GOT3 (cell line): ENCODE data around the gene NDUFAF8.

Source experiments
- DNase-seq: peaks from one replicate; lab custom pipeline; 2025; ENCODE audit warnings: mixed read lengths; lab: John Stamatoyannopoulos, UW

Gene NDUFAF8

DNA sequence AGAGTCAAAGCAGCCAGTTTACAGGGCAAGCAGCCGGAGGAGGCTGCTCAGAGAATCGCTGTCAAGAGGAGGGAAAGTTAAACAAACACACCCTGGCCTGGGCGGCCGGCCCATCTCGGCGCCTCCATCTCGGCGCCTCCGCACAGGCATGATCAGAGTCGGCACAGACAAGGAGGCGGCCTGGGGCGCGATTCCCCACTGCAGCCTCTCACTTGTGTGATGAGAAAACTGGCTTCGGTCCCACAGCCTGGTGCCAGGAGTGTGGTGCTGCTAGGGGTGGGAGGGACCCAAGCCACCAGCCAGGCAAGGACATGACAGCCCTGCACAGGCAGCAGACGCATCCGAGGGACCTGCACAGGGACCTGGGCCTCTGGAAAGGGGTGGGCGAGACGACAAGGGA lies 38.3 kb downstream of the NDUFAF8 start:
- no peak for DNase-seq

DNA sequence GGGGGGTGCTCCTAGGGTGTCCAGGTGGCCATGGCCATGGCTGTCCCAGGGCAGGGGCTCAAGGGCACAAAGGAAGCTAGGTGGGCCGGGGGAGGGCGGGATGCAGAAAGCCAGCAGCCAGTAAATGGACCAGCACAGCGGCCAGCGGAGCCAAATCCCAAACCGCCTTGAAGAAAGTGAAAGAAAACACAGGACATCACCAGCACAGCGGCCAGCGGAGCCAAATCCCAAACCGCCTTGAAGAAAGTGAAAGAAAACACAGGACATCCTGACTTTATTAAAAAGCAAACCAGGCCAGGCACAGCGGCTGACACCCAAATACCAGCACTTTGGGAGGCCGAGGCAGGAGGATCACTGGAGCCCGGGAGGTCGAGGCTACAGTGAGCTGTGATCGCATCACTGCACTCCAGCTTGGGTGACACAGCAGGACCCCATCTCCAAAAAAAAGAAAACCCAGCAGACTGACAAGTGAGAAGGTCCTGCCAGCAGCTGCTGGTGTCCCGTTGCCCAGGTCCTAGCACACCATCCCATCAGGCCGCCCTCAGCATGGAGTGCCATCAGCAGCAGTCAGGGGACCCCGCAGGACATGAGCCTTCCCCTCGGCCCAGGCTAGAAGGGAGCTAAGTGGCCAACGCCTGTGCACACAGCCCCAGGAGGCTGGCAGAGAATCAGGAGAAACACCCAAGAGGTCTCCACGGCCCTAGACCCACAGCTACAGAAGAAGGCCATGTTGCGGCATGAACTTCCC lies 39.0 kb downstream of the NDUFAF8 start:
- no peak for DNase-seq

DNA sequence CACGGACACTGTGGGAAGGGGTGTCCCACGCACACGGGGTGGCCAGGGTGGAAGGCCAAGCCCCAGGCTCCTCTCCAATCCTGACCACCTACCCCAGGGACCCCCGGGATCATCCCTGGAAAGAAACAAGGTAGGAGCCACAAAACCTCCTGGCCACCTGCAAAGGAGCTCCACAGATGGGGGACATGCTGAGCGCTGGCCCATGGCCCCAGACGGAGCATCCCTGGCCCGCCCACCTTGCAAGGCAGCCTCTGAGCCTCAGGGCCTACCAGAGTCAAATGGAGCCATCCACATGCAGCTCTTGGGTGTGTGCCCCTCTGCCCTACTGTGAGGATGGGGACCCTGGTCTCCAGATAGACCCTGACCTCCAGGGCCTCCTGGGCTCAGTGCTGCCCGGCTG lies 39.7 kb downstream of the NDUFAF8 start:
- no peak for DNase-seq

DNA sequence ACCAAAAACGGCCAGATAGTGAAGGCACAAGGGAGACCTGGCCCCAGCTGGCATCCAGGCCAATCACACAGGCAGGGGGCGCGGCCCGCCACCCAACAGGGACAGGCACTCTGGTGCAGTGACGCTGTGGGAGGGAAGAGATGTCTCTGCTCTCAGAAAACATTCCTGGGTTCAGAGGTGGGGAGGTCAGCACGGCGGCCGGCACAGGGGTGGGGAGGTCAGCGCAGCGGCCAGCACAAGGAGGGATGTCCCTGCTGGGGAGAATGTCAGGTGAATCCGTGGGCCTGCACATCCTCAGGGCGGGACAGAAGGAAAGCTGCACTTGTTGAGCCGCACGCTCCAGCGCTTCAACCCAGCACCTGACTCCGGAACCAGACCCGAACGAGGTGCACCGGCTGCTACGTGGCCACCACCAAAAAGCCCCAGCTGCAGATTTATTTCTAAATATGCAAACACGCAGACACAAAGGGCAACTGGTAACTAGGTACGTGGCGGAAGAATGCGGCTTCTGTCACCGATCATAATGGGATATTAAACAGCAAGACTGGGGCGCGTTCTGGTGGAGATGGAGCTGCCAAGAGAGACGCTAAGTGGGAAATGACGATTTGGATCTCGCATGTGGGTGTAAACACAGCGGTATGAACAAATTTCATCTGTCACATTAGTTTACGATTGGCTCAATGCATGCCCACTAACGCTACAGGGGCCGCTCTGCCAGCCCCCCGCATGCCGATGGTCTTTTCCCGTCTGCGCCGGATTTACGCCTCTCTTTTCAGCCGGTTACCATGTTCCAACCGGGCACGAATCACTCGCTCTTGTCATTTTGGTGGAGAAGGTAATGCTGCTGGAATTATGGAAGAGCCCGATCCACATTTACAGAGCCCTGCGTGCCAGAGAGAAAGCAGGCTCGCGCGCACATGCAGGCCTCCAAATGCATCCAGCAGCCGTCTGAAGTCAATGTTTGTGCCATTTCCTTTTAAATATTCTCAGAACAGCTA lies 40.5 kb downstream of the NDUFAF8 start:
- no peak for DNase-seq

DNA sequence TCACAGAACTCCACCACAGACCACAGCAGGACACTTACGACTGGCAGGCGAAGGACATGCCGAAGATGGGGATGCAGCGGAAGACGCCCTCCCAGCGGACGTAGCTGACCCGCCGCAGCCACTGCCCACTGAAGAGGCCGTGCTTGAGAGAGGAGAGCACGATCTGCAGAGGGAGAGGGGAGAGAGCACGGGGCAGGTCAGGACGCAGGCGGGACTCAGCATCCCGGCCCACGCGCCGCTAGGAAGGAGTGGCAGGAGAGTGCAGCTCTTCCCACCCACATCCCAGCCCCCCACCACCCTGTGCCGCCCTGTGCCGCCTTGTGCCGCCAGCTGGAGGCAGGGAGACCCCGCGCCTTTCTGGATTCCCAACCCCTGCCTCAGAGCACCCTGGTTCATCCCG lies 41.5 kb downstream of the NDUFAF8 start:
- DNase-seq, result no peak

DNA sequence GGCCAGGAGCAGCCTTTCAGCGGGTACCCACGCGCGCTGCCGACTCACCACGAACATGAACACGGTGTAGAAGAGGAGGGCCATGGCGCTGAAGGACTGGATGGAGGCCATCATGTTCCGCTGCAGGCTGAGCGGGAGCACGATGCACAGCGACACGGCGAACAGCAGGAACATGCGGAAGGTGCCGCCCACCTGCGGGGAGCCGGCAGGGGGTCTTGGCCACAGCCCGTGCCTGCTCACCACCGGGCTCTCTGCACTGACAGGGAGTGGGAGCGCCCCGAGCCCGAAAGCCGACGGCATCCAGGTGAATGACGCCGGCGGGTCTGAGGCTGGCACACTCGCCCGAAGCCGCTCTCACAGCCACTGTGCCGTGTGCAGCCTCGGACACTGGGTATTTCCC lies 43.0 kb downstream of the NDUFAF8 start:
- no peak for DNase-seq

DNA sequence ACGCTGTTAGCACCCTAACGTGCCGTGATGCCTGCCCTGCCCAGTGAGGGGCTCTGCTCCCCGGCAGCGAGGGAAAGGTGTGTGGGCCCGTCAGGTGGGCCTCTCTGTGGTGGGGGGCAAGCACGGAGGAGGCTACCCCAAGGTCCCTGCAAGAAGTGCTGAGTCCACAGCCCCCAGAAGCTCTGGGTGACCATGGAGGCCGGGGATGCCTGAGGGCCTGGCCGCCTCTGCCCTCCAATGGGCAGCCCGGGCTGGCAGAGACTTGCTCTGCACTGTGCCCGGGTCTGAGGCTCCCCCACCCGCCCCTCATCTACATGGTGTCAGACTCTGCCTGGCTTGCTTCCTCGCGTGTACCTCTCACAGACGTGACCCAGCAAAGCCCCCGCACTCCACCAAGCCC lies 43.8 kb downstream of the NDUFAF8 start:
- no peak for DNase-seq

DNA sequence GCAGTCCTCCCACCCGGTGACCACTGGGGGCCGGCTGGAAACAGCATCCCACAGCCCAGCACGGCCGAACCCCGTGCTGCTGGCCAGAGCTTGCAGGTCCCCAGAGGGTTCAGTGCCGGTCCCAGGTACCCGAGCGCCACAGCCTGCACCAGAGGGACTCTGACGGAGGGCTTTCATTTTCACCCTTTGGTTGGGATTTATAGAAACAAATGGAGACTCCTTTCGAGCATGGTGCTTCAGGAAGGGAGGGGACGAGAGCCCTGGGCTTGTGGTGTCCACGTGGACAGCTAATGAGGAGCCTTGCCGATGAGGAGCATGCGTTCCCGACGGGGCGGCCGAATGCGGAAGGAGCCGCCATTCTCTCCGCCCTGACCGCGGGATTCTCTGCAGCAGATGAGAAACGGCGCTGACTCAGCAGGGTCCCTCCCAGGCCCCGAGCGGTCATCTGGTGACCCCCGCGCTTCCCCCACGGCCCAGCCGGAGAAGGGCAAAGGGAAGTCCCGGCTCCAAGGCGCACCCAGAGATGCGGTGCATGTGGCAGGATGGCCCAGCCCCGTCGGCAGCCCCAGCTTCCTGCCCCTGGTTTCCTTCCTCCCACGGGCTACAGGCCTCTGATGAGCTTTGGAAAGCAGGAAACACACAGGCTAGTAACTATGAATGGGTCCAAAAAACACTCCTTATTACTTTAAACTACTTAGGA lies 46.2 kb downstream of the NDUFAF8 start:
- DNase-seq, result no peak

DNA sequence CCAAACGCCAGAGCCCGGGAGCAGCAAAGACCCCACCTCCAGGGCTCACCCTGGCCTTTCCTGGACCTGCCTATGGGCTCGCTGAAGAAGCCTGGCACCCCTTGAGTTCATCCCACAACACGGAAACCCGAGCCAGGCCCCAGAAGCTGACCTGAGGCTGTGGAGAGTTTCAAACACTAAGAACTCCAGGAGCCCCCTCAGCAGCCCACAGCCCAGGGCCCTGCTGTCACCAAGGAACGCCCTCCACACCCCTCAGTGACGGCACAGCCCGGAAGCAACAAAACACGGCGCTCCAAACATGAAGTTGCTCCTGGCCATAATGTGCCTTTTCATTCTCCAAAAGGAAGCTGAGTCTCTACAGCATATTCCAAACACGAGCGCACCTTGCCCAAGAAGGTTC lies 46.8 kb downstream of the NDUFAF8 start:
- DNase-seq, result no peak

DNA sequence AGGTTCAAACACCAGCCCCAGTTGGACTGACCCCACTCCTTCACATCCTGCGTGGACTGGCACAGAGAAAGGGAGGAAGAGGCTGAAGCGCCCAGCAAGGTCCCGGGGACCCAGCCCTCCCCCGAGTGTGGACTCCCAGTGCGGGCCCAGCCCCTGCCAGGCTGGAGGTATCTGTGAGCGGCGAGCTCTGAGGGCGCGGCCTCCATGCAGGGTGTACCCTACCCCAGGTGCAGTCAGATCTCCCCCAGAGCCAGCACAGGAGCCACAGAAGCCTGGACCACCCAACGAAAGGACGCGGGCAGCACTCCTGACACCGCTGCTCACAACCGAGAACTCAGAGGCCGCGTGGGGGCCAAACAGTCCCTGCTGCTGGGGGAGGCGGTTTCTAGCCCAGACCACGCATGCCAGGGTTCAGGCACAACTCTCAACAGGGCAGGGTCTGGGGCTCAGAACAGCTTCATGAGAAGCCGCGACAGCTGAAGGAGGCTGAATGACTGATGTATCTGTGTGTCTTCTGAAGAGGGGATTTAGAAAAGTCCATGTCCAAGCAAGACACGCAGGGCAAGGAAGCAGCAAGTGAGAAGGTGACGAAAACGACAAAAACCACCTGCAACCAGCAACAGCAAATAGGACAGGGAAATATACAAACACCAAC lies 47.5 kb downstream of the NDUFAF8 start:
- no peak for DNase-seq

DNA sequence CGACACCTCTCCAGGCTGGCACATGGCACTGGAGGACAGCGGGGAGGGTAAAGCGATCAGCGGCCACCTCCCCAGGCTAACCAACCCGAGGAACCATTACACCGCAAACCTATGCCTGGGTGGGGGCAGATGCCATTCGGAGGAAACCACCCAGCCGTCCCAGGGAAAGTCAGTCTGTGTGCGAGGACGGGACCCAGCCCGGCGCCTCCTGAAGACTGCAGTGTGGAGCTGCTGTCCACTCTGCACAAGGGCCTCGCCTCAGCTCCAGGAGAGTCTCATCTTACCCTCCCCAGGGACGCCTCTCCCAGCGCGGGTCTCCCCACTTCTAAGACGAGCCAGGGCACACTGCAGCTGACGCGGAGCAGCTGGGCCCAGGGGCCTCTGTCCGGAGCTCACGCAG lies 48.0 kb downstream of the NDUFAF8 start:
- DNase-seq, result no peak

DNA sequence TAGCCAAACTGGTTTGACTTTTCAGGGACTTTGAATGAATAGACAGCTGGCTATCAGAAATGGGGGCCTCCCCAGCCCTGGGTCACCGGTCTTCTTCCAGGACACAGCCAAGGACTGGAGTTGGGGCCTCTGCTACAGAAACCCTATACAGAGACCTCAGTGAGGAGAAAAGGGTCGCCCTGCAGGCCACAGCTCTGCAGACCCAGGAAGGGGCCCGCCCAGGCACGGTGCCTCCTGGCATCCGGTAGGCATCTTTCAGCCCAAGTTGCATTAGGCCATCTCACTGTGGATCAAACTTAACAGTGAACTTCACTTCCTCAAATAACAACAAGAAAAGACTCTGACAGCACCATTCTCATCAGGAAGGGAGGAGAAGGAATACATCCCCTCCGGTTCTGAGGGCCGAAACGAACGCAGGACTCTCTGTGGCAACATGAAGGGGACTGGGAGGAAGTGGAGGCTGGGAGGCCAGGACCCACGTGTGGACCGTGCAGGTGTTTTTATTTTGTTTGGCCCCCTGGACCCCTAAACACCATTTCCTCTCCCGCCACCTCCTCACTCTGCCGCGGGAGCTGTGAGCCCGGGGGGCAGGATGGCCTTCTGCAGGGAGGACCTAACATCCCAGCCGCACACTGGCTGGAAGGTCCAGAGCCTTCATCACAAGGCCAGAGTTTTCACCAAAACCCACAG lies 48.8 kb downstream of the NDUFAF8 start:
- no peak for DNase-seq

DNA sequence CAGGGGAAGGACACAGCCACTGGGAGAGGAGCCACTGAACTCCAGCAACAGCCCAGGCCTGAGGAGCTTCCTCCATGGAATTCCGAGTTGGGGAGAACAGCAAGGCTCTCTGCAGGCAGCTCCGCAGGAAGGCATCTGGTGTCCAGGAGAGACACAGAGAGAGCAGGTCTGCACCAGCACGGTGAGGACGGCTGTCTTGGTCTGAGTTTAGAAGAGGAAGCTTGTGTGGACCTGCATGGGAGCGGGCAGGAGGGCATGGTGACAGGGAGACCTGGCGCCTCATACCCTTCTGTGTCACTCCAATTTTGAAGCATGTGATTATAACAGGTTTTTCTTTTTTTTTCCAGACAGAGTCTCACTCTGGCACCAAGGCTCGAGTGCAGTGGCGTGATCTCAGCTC lies 49.6 kb downstream of the NDUFAF8 start:
- DNase-seq, result no peak

DNA sequence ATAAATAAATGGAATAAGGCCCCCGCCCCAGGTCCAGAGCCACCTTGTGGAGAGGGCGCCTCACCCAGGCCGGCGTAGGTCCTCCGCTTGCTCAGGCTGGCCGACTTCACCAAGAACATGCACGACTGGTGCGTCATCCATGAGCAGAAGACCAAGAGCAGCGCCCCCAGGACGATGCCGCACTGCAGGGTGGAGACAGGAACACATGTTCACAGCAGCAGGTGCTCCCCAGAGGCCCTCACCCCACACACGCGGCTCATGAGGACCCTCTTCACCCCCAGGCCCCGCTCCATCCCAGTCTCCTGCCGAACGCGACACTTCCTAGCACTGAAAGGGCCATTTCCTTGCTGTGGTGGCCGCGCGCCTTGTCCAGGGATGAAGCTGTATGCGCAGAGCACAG lies 50.5 kb downstream of the NDUFAF8 start:
- DNase-seq, result no peak

DNA sequence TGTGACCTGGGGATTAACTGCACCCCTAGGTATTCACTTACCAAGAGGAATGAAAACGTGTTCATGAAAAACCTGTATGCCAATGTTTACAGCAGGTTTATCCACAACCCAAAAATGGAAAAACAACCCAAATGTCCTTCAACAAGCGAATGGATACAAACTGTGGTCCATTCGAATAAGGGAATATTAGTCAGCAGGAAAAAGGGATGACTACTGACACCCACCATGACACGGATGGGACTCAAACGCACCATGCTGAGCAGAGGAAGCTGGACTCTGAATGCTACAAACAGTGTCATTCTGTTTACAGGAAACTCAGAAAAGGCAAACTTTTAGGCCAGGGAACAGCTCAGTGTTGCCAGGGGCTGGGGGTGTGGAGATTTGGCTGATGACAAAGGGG lies 51.1 kb downstream of the NDUFAF8 start:
- no peak for DNase-seq
